ENCODE data around the gene HSD17B2.

HSD17B2 gene

GRCh38 chr16:82046541-82046940 is 11.5 kb downstream of the HSD17B2 start:
- Histone ChIP-seq H3K9me3 (ENCODE audit: control insufficient read depth in 1 of 2, low read length in 2 of 2) (no peaks in the 10 kb centered on the region), H3K27ac (ENCODE audit: low read depth, low read length) (no peak overlapping the region), H3K36me3 (ENCODE audit: control insufficient read depth in 1 of 2, insufficient read depth in 2 of 2, low read length in 2 of 2) (peaks cover 5 to 10% of the 10 kb centered on the region in 2 donors), H3K4me3 (ENCODE audit: low read depth in 1 of 2, low read length in 2 of 2) (no peak overlapping the region), H3K4me1 (ENCODE audit: control insufficient read depth in 1 of 2, insufficient read depth in 2 of 2, low read length in 2 of 2) (peaks cover 61 to 73% of the 10 kb centered on the region in 2 donors), H3K27me3 (ENCODE audit: control insufficient read depth in 1 of 2, insufficient read depth in 2 of 2, low read length in 2 of 2) (no peaks in the 10 kb centered on the region), H3K9ac (ENCODE audit: low read depth in 1 of 2, low read length in 2 of 2) (no peak overlapping the region)

- Histone ChIP-seq H3K27me3 (ENCODE audit: control insufficient read depth in 1 of 2, insufficient read depth in 2 of 2, low read length in 2 of 2) (no peaks in the 10 kb centered on the region), H3K9me3 (ENCODE audit: control insufficient read depth in 1 of 2, low read length in 2 of 2) (no peaks in the 10 kb centered on the region), H3K27ac (ENCODE audit: low read depth, low read length) (no peak overlapping the region), H3K9ac (ENCODE audit: low read depth in 1 of 2, low read length in 2 of 2) (no peak overlapping the region), H3K4me3 (ENCODE audit: low read depth in 1 of 2, low read length in 2 of 2) (no peak overlapping the region), H3K36me3 (ENCODE audit: control insufficient read depth in 1 of 2, insufficient read depth in 2 of 2, low read length in 2 of 2) (peaks cover 5 to 12% of the 10 kb centered on the region in 2 donors), H3K4me1 (ENCODE audit: control insufficient read depth in 1 of 2, insufficient read depth in 2 of 2, low read length in 2 of 2) (peaks cover 65 to 74% of the 10 kb centered on the region in 2 donors)
Observed at GRCh38 chr16:82046941-82047340, 11.9 kb downstream of the HSD17B2 start.

GRCh38 chr16:82047374-82047773 is 12.3 kb downstream of the HSD17B2 start:
- Histone ChIP-seq H3K9ac (ENCODE audit: low read depth in 1 of 2, low read length in 2 of 2) (no peak overlapping the region), H3K4me3 (ENCODE audit: low read depth in 1 of 2, low read length in 2 of 2) (no peak overlapping the region), H3K36me3 (ENCODE audit: control insufficient read depth in 1 of 2, insufficient read depth in 2 of 2, low read length in 2 of 2) (peaks cover 5 to 12% of the 10 kb centered on the region in 2 donors), H3K27ac (ENCODE audit: low read depth, low read length) (no peak overlapping the region), H3K27me3 (ENCODE audit: control insufficient read depth in 1 of 2, insufficient read depth in 2 of 2, low read length in 2 of 2) (no peaks in the 10 kb centered on the region), H3K9me3 (ENCODE audit: control insufficient read depth in 1 of 2, low read length in 2 of 2) (no peaks in the 10 kb centered on the region), H3K4me1 (ENCODE audit: control insufficient read depth in 1 of 2, insufficient read depth in 2 of 2, low read length in 2 of 2) (peaks cover 69 to 79% of the 10 kb centered on the region in 2 donors)

GRCh38 chr16:82047787-82048186 is 12.7 kb downstream of the HSD17B2 start:
- Histone ChIP-seq H3K36me3 (ENCODE audit: control insufficient read depth in 1 of 2, insufficient read depth in 2 of 2, low read length in 2 of 2) (peaks cover 5 to 12% of the 10 kb centered on the region in 2 donors), H3K27me3 (ENCODE audit: control insufficient read depth in 1 of 2, insufficient read depth in 2 of 2, low read length in 2 of 2) (no peaks in the 10 kb centered on the region), H3K4me1 (ENCODE audit: control insufficient read depth in 1 of 2, insufficient read depth in 2 of 2, low read length in 2 of 2) (peaks cover 73 to 81% of the 10 kb centered on the region in 2 donors), H3K9me3 (ENCODE audit: control insufficient read depth in 1 of 2, low read length in 2 of 2) (no peaks in the 10 kb centered on the region), H3K9ac (ENCODE audit: low read depth in 1 of 2, low read length in 2 of 2) (no peak overlapping the region), H3K4me3 (ENCODE audit: low read depth in 1 of 2, low read length in 2 of 2) (no peak overlapping the region), H3K27ac (ENCODE audit: low read depth, low read length) (no peak overlapping the region)

GRCh38 chr16:82049484-82049883 is 14.4 kb downstream of the HSD17B2 start:
- H3K4me3 ChIP-seq (ENCODE audit: low read depth in 1 of 2, low read length in 2 of 2), result peak overlapping the region in 1 of 2 donors; percentile 30
- H3K9me3 ChIP-seq (ENCODE audit: control insufficient read depth in 1 of 2, low read length in 2 of 2), result no peaks in the 10 kb centered on the region
- H3K4me1 ChIP-seq (ENCODE audit: control insufficient read depth in 1 of 2, insufficient read depth in 2 of 2, low read length in 2 of 2), result peaks cover 68 to 80% of the 10 kb centered on the region in 2 donors
- H3K9ac ChIP-seq (ENCODE audit: low read depth in 1 of 2, low read length in 2 of 2), result no peak overlapping the region
- no peaks in the 10 kb centered on the region for H3K27me3 ChIP-seq (ENCODE audit: control insufficient read depth in 1 of 2, insufficient read depth in 2 of 2, low read length in 2 of 2)
- H3K27ac ChIP-seq (ENCODE audit: low read depth, low read length), result no peak overlapping the region
- peaks cover 5 to 12% of the 10 kb centered on the region in 2 donors for H3K36me3 ChIP-seq (ENCODE audit: control insufficient read depth in 1 of 2, insufficient read depth in 2 of 2, low read length in 2 of 2)

GRCh38 chr16:82050506-82050905 is 15.5 kb downstream of the HSD17B2 start:
- peak overlapping the region in 1 of 2 donors; percentile 30 for H3K4me3 ChIP-seq (ENCODE audit: low read depth in 1 of 2, low read length in 2 of 2)
- H3K27me3 ChIP-seq (ENCODE audit: control insufficient read depth in 1 of 2, insufficient read depth in 2 of 2, low read length in 2 of 2), result no peaks in the 10 kb centered on the region
- H3K27ac ChIP-seq (ENCODE audit: low read depth, low read length), result no peak overlapping the region
- H3K36me3 ChIP-seq (ENCODE audit: control insufficient read depth in 1 of 2, insufficient read depth in 2 of 2, low read length in 2 of 2), result peaks cover 5 to 15% of the 10 kb centered on the region in 2 donors
- peaks cover 65 to 81% of the 10 kb centered on the region in 2 donors for H3K4me1 ChIP-seq (ENCODE audit: control insufficient read depth in 1 of 2, insufficient read depth in 2 of 2, low read length in 2 of 2)
- peak overlapping the region in 1 of 2 donors; percentile 15 for H3K9ac ChIP-seq (ENCODE audit: low read depth in 1 of 2, low read length in 2 of 2)
- no peaks in the 10 kb centered on the region for H3K9me3 ChIP-seq (ENCODE audit: control insufficient read depth in 1 of 2, low read length in 2 of 2)

GRCh38 chr16:82050909-82051357 is 15.9 kb downstream of the HSD17B2 start:
- Histone ChIP-seq H3K9ac (ENCODE audit: low read depth in 1 of 2, low read length in 2 of 2) (no peak overlapping the region), H3K27ac (ENCODE audit: low read depth, low read length) (no peak overlapping the region), H3K27me3 (ENCODE audit: control insufficient read depth in 1 of 2, insufficient read depth in 2 of 2, low read length in 2 of 2) (no peaks in the 10 kb centered on the region), H3K36me3 (ENCODE audit: control insufficient read depth in 1 of 2, insufficient read depth in 2 of 2, low read length in 2 of 2) (peaks cover 5 to 12% of the 10 kb centered on the region in 2 donors), H3K4me1 (ENCODE audit: control insufficient read depth in 1 of 2, insufficient read depth in 2 of 2, low read length in 2 of 2) (peaks cover 61 to 81% of the 10 kb centered on the region in 2 donors), H3K4me3 (ENCODE audit: low read depth in 1 of 2, low read length in 2 of 2) (peak overlapping the region in 1 of 2 donors; percentile 43), H3K9me3 (ENCODE audit: control insufficient read depth in 1 of 2, low read length in 2 of 2) (no peaks in the 10 kb centered on the region)

- Histone ChIP-seq H3K4me1 (ENCODE audit: control insufficient read depth in 1 of 2, insufficient read depth in 2 of 2, low read length in 2 of 2) (peaks cover 56 to 77% of the 10 kb centered on the region in 2 donors), H3K27ac (ENCODE audit: low read depth, low read length) (no peak overlapping the region), H3K9me3 (ENCODE audit: control insufficient read depth in 1 of 2, low read length in 2 of 2) (no peaks in the 10 kb centered on the region), H3K36me3 (ENCODE audit: control insufficient read depth in 1 of 2, insufficient read depth in 2 of 2, low read length in 2 of 2) (peaks cover 5 to 10% of the 10 kb centered on the region in 2 donors), H3K9ac (ENCODE audit: low read depth in 1 of 2, low read length in 2 of 2) (no peak overlapping the region), H3K27me3 (ENCODE audit: control insufficient read depth in 1 of 2, insufficient read depth in 2 of 2, low read length in 2 of 2) (no peaks in the 10 kb centered on the region), H3K4me3 (ENCODE audit: low read depth in 1 of 2, low read length in 2 of 2) (no peak overlapping the region)
Observed at GRCh38 chr16:82051656-82052055, 16.6 kb downstream of the HSD17B2 start.

GRCh38 chr16:82055117-82055516 is 20.1 kb downstream of the HSD17B2 start:
- Histone ChIP-seq H3K9ac (ENCODE audit: low read depth in 1 of 2, low read length in 2 of 2) (no peak overlapping the region), H3K4me3 (ENCODE audit: low read depth in 1 of 2, low read length in 2 of 2) (no peak overlapping the region), H3K36me3 (ENCODE audit: control insufficient read depth in 1 of 2, insufficient read depth in 2 of 2, low read length in 2 of 2) (peaks cover 0 to 15% of the 10 kb centered on the region in 2 donors), H3K4me1 (ENCODE audit: control insufficient read depth in 1 of 2, insufficient read depth in 2 of 2, low read length in 2 of 2) (peaks cover 51 to 60% of the 10 kb centered on the region in 2 donors), H3K27me3 (ENCODE audit: control insufficient read depth in 1 of 2, insufficient read depth in 2 of 2, low read length in 2 of 2) (no peaks in the 10 kb centered on the region), H3K27ac (ENCODE audit: low read depth, low read length) (no peak overlapping the region), H3K9me3 (ENCODE audit: control insufficient read depth in 1 of 2, low read length in 2 of 2) (no peaks in the 10 kb centered on the region)

- no peak overlapping the region for H3K4me3 ChIP-seq (ENCODE audit: low read depth in 1 of 2, low read length in 2 of 2)
- H3K27ac ChIP-seq (ENCODE audit: low read depth, low read length), result no peak overlapping the region
- no peaks in the 10 kb centered on the region for H3K9me3 ChIP-seq (ENCODE audit: control insufficient read depth in 1 of 2, low read length in 2 of 2)
- H3K36me3 ChIP-seq (ENCODE audit: control insufficient read depth in 1 of 2, insufficient read depth in 2 of 2, low read length in 2 of 2), result peaks cover 0 to 15% of the 10 kb centered on the region in 2 donors
- peaks cover 52 to 61% of the 10 kb centered on the region in 2 donors for H3K4me1 ChIP-seq (ENCODE audit: control insufficient read depth in 1 of 2, insufficient read depth in 2 of 2, low read length in 2 of 2)
- H3K9ac ChIP-seq (ENCODE audit: low read depth in 1 of 2, low read length in 2 of 2), result no peak overlapping the region
- no peaks in the 10 kb centered on the region for H3K27me3 ChIP-seq (ENCODE audit: control insufficient read depth in 1 of 2, insufficient read depth in 2 of 2, low read length in 2 of 2)
Observed at GRCh38 chr16:82055728-82056549, 20.9 kb downstream of the HSD17B2 start.

Measured in duodenal mucosa (tissue), 2 donors.